Endothelial cell of umbilical vein (primary cell): ENCODE data around the gene ACKR3. TPM values are rescaled to one million over a fixed set of nuclear protein-coding genes. Genes with fewer than 3 reads are reported as not detected.

Experiments used
- BruUV-seq: library from RNA; stranded (reverse); fragments of 400-500 nt; replicated peaks from 2 replicates; lab custom pipeline; 2021; lab: Mats Ljungman, UMichigan
- CTCF ChIA-PET: fragments of 300-600, 350-600 bp; sonication (Branson Sonifier 250); formaldehyde crosslinking; loops from one replicate; lab custom pipeline; 2021; ENCODE audit warnings: antibody characterized with exemption, inconsistent platforms; lab: Charles Lee
- POLR2A ChIA-PET: fragments of 300-600, 350-600 bp; sonication (Branson Sonifier 250); formaldehyde crosslinking; loops from one replicate; lab custom pipeline; 2021; ENCODE audit warnings: antibody characterized with exemption, inconsistent platforms; lab: Charles Lee
- DNase-seq: peaks from one replicate; pipeline ENCODE4 v3.0.0-alpha.2; 2011; ENCODE audit warnings: low read depth, low spot score
- FAIRE-seq: peaks from 2 replicates; lab custom pipeline; 2011; peaks lifted over from hg19 to GRCh38; lab: Jason Lieb, UNC
- H2AFZ ChIP-seq: 2 replicates; pipeline ENCODE4 v1.6.0; 2012; ENCODE audit warnings: low read depth, low read length, control low read depth, inconsistent platforms
- H3K27ac ChIP-seq: 2 replicates; pipeline ENCODE4 v1.5.1; 2011; ENCODE audit warnings: low read depth, mild to moderate bottlenecking, control low read depth, low read length, moderate library complexity; ENCODE audit not compliant: insufficient read depth
- H3K27me3 ChIP-seq, 2 experiments: 2 replicates each; pipeline versions ENCODE4 v1.6.0 to v1.6.1; 2011; ENCODE audit warnings: low read length in 2 of 2, mixed read lengths in 1 of 2; ENCODE audit not compliant: control insufficient read depth in 2 of 2, insufficient read depth in 2 of 2
- H3K36me3 ChIP-seq, 2 experiments: 2 replicates in 1 of 2; 3 replicates in 1 of 2; pipeline ENCODE4 v1.5.1; 2011; ENCODE audit warnings: low read length in 2 of 2, mild to moderate bottlenecking in 1 of 2, moderate library complexity in 1 of 2; ENCODE audit not compliant: control insufficient read depth in 2 of 2, insufficient read depth in 2 of 2; ENCODE audit errors: extremely low read depth in 1 of 2
- H3K4me1 ChIP-seq: 3 replicates; pipeline ENCODE4 v1.5.1; 2011; ENCODE audit warnings: mild to moderate bottlenecking, low read length; ENCODE audit not compliant: control insufficient read depth, insufficient read depth; ENCODE audit errors: extremely low read depth
- H3K4me2 ChIP-seq: 2 replicates; pipeline ENCODE4 v1.6.1; 2011; ENCODE audit warnings: low read length, control low read depth, mixed read lengths; ENCODE audit not compliant: insufficient read depth
- H3K4me3 ChIP-seq, 3 experiments: fragments of 200-600 bp in 1 of 3; sonication (generic), shearing (Covaris generic) in 1 of 3; replicated peaks in 1 of 3; 2 replicates each; pipeline ENCODE4 v1.5.1; 2011 to 2016; ENCODE audit warnings: control low read depth in 3 of 3, low read length in 3 of 3, mild to moderate bottlenecking in 2 of 3, inconsistent platforms in 1 of 3, low read depth in 1 of 3, moderate library complexity in 1 of 3; ENCODE audit not compliant: insufficient read depth in 1 of 3
- H3K79me2 ChIP-seq: 2 replicates; pipeline ENCODE4 v1.6.0; 2012; ENCODE audit warnings: low read length, inconsistent platforms; ENCODE audit not compliant: control insufficient read depth, insufficient read depth
- H3K9ac ChIP-seq: replicated peaks from 2 replicates; pipeline ENCODE3; 2011; ENCODE audit warnings: low read length, control low read depth; ENCODE audit not compliant: insufficient read depth; ENCODE audit errors: extremely low read depth
- H3K9me1 ChIP-seq: replicated peaks from 3 replicates; pipeline ENCODE4 v1.6.0; 2011; ENCODE audit warnings: mild to moderate bottlenecking, low read length; ENCODE audit not compliant: control insufficient read depth, insufficient read depth; ENCODE audit errors: extremely low read depth
- H3K9me3 ChIP-seq: replicated peaks from 2 replicates; pipeline ENCODE4 v1.5.1; 2012; ENCODE audit warnings: low read length, inconsistent platforms; ENCODE audit not compliant: control insufficient read depth, insufficient read depth
- H4K20me1 ChIP-seq: replicated peaks from 2 replicates; pipeline ENCODE3; 2011; ENCODE audit warnings: mild to moderate bottlenecking, low read length; ENCODE audit not compliant: control insufficient read depth, insufficient read depth; ENCODE audit errors: extremely low read depth
- EZH2 ChIP-seq: IDR thresholded peaks from 2 replicates; pipeline ENCODE4 v1.6.1; 2012; ENCODE audit warnings: borderline replicate concordance, low read depth, mild to moderate bottlenecking, moderate library complexity, low read length, inconsistent platforms; ENCODE audit not compliant: severe bottlenecking
- FOS ChIP-seq: IDR thresholded peaks from 2 replicates; pipeline ENCODE4 v1.6.1; 2011; ENCODE audit warnings: mild to moderate bottlenecking, low read length, moderate library complexity, borderline replicate concordance; ENCODE audit not compliant: insufficient read depth
- GATA2 ChIP-seq: IDR thresholded peaks from 2 replicates; pipeline ENCODE4 v1.7.0; 2011; ENCODE audit warnings: low read depth, mild to moderate bottlenecking, moderate library complexity, mixed read lengths, low read length; ENCODE audit not compliant: insufficient read length, insufficient read depth
- JUN ChIP-seq: IDR thresholded peaks from 2 replicates; pipeline ENCODE4 v1.6.1; 2011; ENCODE audit warnings: borderline replicate concordance, low read depth; ENCODE audit not compliant: insufficient read length, insufficient read depth
- MAX ChIP-seq: IDR thresholded peaks from 2 replicates; pipeline ENCODE4 v1.6.1; 2011; ENCODE audit not compliant: insufficient read depth, insufficient read length
- MYC ChIP-seq: IDR thresholded peaks from one replicate; pipeline ENCODE4 v1.6.1; 2011; ENCODE audit warnings: mild to moderate bottlenecking, low read depth, low read length
- POLR2A ChIP-seq: IDR thresholded peaks from 2 replicates; pipeline ENCODE4 v1.6.1; 2012; ENCODE audit warnings: low read depth, mild to moderate bottlenecking, control low read depth, low read length
- POLR2AphosphoS5 ChIP-seq: IDR thresholded peaks from 2 replicates; pipeline ENCODE4 v1.6.1; 2012; ENCODE audit warnings: low read depth, mild to moderate bottlenecking, control low read depth, low read length, moderate library complexity; ENCODE audit not compliant: insufficient read depth
- dilution Hi-C: fragments of 300-500 bp; cut with MboI; formaldehyde crosslinking; loops from one replicate; pipeline ENCODE4 v1.15.0; 2019; ENCODE audit warnings: low sequenced_read_pairs; ENCODE audit not compliant: extremely low pct_ligation_motif_present
- intact Hi-C: fragments of 100-400 bp; cut with micrococcal nuclease; formaldehyde crosslinking; loops from one replicate; pipeline ENCODE4 v1.10.0; 2022
- polyA plus RNA-seq, 4 experiments: library from polyadenylated mRNA; depleted of rRNA in 3 of 4; stranded (reverse) in 3 of 4; unstranded in 1 of 4; fragments of >200 nt; gene quantifications; 2 replicates each; pipeline versions ENCODE4 v1.2.1 to v1.2.3, GENCODE V29; 2011 to 2012; ENCODE audit warnings: missing spikeins in 1 of 4
- total RNA-seq: library from RNA; stranded (reverse); gene quantifications from 2 replicates; pipeline ENCODE4 v1.2.3, GENCODE V29; 2021
- TF ChIP-seq, protein P1 (sequence below), 2 donors: IDR thresholded peaks; 1 replicate in 1 of 2; 2 replicates in 1 of 2; pipeline ENCODE4 v1.5.1; 2011; ENCODE audit warnings: low read length in 2 of 2, mild to moderate bottlenecking in 2 of 2, moderate library complexity in 2 of 2, control low read depth in 1 of 2, inconsistent platforms in 1 of 2, low read depth in 1 of 2; ENCODE audit not compliant: insufficient read depth in 1 of 2; ENCODE audit errors: extremely low read depth in 1 of 2

The ACKR3 gene
- total and polyA plus RNA-seq, 2 donors (not counting 3 experiments of a cell fraction or from before 2014, with no cell fraction given): 31.1 to 428 TPM

- Histone ChIP-seq H3K4me1 (no peaks in the 10 kb centered on the region), H3K79me2 (no peaks in the 10 kb centered on the region), H3K9me3 (no peaks in the 10 kb centered on the region), H3K27me3 (peaks cover 0 to 3% of the 10 kb centered on the region in 2 experiments), H3K9ac (no peak overlapping the region), H3K4me2 (no peak overlapping the region), H2AFZ (no peak overlapping the region), H3K9me1 (no peaks in the 10 kb centered on the region), H3K4me3 (no peak overlapping the region), H4K20me1 (no peaks in the 10 kb centered on the region), H3K27ac (no peak overlapping the region), H3K36me3 (no peaks in the 10 kb centered on the region)
- FAIRE-seq (no peak), DNase-seq (no peak)
- TF ChIP-seq FOS (no peak), POLR2AphosphoS5 (no peak), MYC (no peak), MAX (no peak), GATA2 (no peak), POLR2A (no peak), EZH2 (no peak), JUN (no peak)
- TF ChIP-seq, protein P1, sequence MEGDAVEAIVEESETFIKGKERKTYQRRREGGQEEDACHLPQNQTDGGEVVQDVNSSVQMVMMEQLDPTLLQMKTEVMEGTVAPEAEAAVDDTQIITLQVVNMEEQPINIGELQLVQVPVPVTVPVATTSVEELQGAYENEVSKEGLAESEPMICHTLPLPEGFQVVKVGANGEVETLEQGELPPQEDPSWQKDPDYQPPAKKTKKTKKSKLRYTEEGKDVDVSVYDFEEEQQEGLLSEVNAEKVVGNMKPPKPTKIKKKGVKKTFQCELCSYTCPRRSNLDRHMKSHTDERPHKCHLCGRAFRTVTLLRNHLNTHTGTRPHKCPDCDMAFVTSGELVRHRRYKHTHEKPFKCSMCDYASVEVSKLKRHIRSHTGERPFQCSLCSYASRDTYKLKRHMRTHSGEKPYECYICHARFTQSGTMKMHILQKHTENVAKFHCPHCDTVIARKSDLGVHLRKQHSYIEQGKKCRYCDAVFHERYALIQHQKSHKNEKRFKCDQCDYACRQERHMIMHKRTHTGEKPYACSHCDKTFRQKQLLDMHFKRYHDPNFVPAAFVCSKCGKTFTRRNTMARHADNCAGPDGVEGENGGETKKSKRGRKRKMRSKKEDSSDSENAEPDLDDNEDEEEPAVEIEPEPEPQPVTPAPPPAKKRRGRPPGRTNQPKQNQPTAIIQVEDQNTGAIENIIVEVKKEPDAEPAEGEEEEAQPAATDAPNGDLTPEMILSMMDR (IDR thresholded peaks at IDR 0.05; ENCODE audit: extremely low read depth in 1 of 2, insufficient read depth in 1 of 2, low read depth in 1 of 2, low read length in 2 of 2): no peak
- POLR2A ChIA-PET: no interaction called here
- dilution Hi-C loops (no loop called here), intact Hi-C loops (no loop called here)
- CTCF ChIA-PET: interaction anchor here (0.8 kb wide), 1 partner anchor 177 kb away, joined by 3 read pairs; no protein-coding TSS in a partner anchor
- no TSS peak for BruUV-seq
Measured at GRCh38 chr2:236558036-236558435, 11.6 kb upstream of the ACKR3 start.
